Sigmoid colon (tissue), 7 donors: ENCODE data around the gene SF3A1. TPM values are rescaled to one million over a fixed set of nuclear protein-coding genes. Genes with fewer than 3 reads are reported as not detected.

Experiments
- DNase-seq: peaks from one replicate; pipeline ENCODE4 v3.0.0-alpha.2; 2019
- H3K27ac ChIP-seq, 4 donors: fragments of 200-600 bp; sonication (generic); one replicate each; pipeline ENCODE4 v1.5.1; 2016 to 2019; ENCODE audit warnings: mild to moderate bottlenecking in 1 of 4
- H3K27me3 ChIP-seq, 3 donors: fragments of 200-600 bp; sonication (generic); one replicate each; pipeline ENCODE4 v1.5.1; 2019; ENCODE audit warnings: mild to moderate bottlenecking in 1 of 3
- H3K36me3 ChIP-seq, 4 donors: fragments of 200-600 bp; sonication (generic); one replicate each; pipeline ENCODE4 v1.5.1; 2016 to 2019
- H3K4me1 ChIP-seq, 4 donors: fragments of 200-600 bp; sonication (generic); one replicate each; pipeline ENCODE4 v1.5.1; 2017 to 2019
- H3K4me3 ChIP-seq, 4 donors: fragments of 200-600 bp; sonication (generic); one replicate each; pipeline ENCODE4 v1.5.1; 2017 to 2019; ENCODE audit warnings: mild to moderate bottlenecking in 2 of 4, moderate library complexity in 1 of 4
- H3K9me3 ChIP-seq, 4 donors: fragments of 200-600 bp in 3 of 4; sonication (generic) in 3 of 4; one replicate each; pipeline versions ENCODE4 v1.5.1 to v1.6.1; 2013 to 2019
- CTCF ChIP-seq, 4 experiments: fragments of 450-650 bp in 3 of 4; fragments of 200-600 bp in 1 of 4; IDR thresholded peaks; one replicate each; pipeline ENCODE4 v1.5.1; 2016 to 2019; ENCODE audit warnings: antibody characterized with exemption in 4 of 4, mild to moderate bottlenecking in 3 of 4, moderate library complexity in 2 of 4
- EP300 ChIP-seq, 4 donors: sonication (generic); formaldehyde crosslinking; IDR thresholded peaks; one replicate each; pipeline ENCODE4 v1.6.1; 2017; ENCODE audit warnings: antibody characterized with exemption in 4 of 4
- POLR2A ChIP-seq, 2 donors: fragments of 450-650 bp; IDR thresholded peaks; one replicate each; pipeline ENCODE4 v1.6.1; 2016; ENCODE audit warnings: antibody characterized with exemption in 2 of 2, mild to moderate bottlenecking in 2 of 2, moderate library complexity in 2 of 2
- POLR2AphosphoS5 ChIP-seq, 4 donors: sonication (generic); formaldehyde crosslinking; IDR thresholded peaks; one replicate each; pipeline ENCODE4 v1.6.1; 2017; ENCODE audit warnings: antibody characterized with exemption in 4 of 4
- WGBS, 2 donors: extraction: QIAGEN DNeasy Blood & Tissue Kit; methylation state at CpG; one replicate each; pipeline ENCODE4 v1.1.7; 2013; 5-methylcytosine and 5-hydroxymethylcytosine counted together
- intact Hi-C: fragments of 100-400 bp; cut with DNase I; formaldehyde crosslinking; loops from one replicate; pipeline ENCODE4 v1.15.1; 2023
- polyA plus RNA-seq, 3 donors: library from polyadenylated mRNA; stranded (reverse); fragments of 200-250 nt; gene quantifications; one replicate each; pipeline ENCODE4 v1.2.3, GENCODE V29; 2013
- total RNA-seq, 4 donors: library from RNA; depleted of rRNA; stranded (reverse); fragments of >200 nt; gene quantifications; one replicate each; pipeline ENCODE4 v1.1.0, GENCODE V29; 2016
- donor health status: healthy with polysubstance abuse.
- donor health status: Bipolar disorder and iron deficiency.
- donor health status: healthy.

The SF3A1 gene
- total and polyA plus RNA-seq, 7 donors, result 17.4 to 61.5 (median 25.7) TPM

GRCh38 chr22:30290342-30291057 lies 66.2 kb downstream of the SF3A1 start:
- Histone ChIP-seq H3K4me1 (peaks cover 0 to 42% (median 35%) of the 10 kb centered on the region in 4 donors), H3K27ac (peak overlapping the region; percentile 95 to 98 (median 96)), H3K36me3 (peaks cover 23 to 52% (median 36%) of the 10 kb centered on the region in 4 donors), H3K4me3 (peak overlapping the region; percentile 28 to 95 (median 92)), H3K9me3 (no peaks in the 10 kb centered on the region), H3K27me3 (no peaks in the 10 kb centered on the region)
- intact Hi-C loops, result loop anchor here (2.0 kb wide), 1 partner anchor 20 kb away; no protein-coding TSS in a partner anchor
- DNase-seq, result no peak
- WGBS, 2 donors, result 49 to 62% methylated on average over 3 of the region's 3 CpGs
- TF ChIP-seq POLR2AphosphoS5 (IDR thresholded peaks at IDR 0.05), result no peak
- no peak for TF ChIP-seq CTCF (IDR thresholded peaks at IDR 0.05)
- TF ChIP-seq POLR2A (IDR thresholded peaks at IDR 0.05), result no peak
- TF ChIP-seq EP300 (IDR thresholded peaks at IDR 0.05), result no peak

GRCh38 chr22:30289980-30290313 lies 66.7 kb downstream of the SF3A1 start:
- Histone ChIP-seq H3K36me3 (peaks cover 23 to 52% (median 32%) of the 10 kb centered on the region in 4 donors), H3K9me3 (no peaks in the 10 kb centered on the region), H3K4me3 (peak overlapping the region; percentile 28 to 95 (median 92)), H3K4me1 (peaks cover 0 to 42% (median 35%) of the 10 kb centered on the region in 4 donors), H3K27ac (peak overlapping the region; percentile 95 to 98 (median 96)), H3K27me3 (no peaks in the 10 kb centered on the region)
- TF ChIP-seq CTCF (IDR thresholded peaks at IDR 0.05), result no peak
- no peak for TF ChIP-seq POLR2AphosphoS5 (IDR thresholded peaks at IDR 0.05)
- TF ChIP-seq EP300 (IDR thresholded peaks at IDR 0.05), result no peak
- no peak for TF ChIP-seq POLR2A (IDR thresholded peaks at IDR 0.05)
- DNase-seq, result no peak
- WGBS, 2 donors, result 27 to 46% methylated on average over 12 of the region's 12 CpGs
- intact Hi-C loops, result loop anchor here (1.0 to 2.0 kb wide), 2 partner anchors 21 to 66 kb away; partner anchors contain the start of gene SF3A1

GRCh38 chr22:30289141-30289979 lies 67.3 kb downstream of the SF3A1 start, which contains the start of gene CASTOR1:
Gene CASTOR1, minus strand, starts transcription at chr22:30289505. Its CDS starts 8 bp downstream, at chr22:30289497.
- H3K36me3 ChIP-seq, result peaks cover 21 to 52% (median 28%) of the 10 kb centered on the region in 4 donors
- TF ChIP-seq EP300 (IDR thresholded peaks at IDR 0.05) (no peak), POLR2A (IDR thresholded peaks at IDR 0.05) (peak; percentile 81 to 85), POLR2AphosphoS5 (IDR thresholded peaks at IDR 0.05) (peak; percentile 86 to 96 (median 94)), CTCF (IDR thresholded peaks at IDR 0.05) (no peak)
- WGBS, 2 donors, result 0% methylated on average over 85 of the region's 85 CpGs
- H3K4me3 ChIP-seq, result peak within 1 kb of the TSS; percentile 90 to 95 (median 93)
- H3K27me3 ChIP-seq, result no peaks in the 10 kb centered on the region
- peak within 1 kb of the TSS; percentile 95 to 98 (median 96) for H3K27ac ChIP-seq
- peak; percentile 100 for DNase-seq
- H3K4me1 ChIP-seq, result peaks cover 0 to 42% (median 35%) of the 10 kb centered on the region in 4 donors
- intact Hi-C loops, result loop anchor here (1.0 kb wide), 1 partner anchor 67 kb away; the partner anchor contains the start of gene SF3A1
- no peaks in the 10 kb centered on the region for H3K9me3 ChIP-seq

GRCh38 chr22:30288419-30289140 lies 68.1 kb downstream of the SF3A1 start:
- Histone ChIP-seq H3K4me3 (peak overlapping the region; percentile 90 to 95 (median 93)), H3K36me3 (peaks cover 14 to 48% (median 21%) of the 10 kb centered on the region in 4 donors), H3K9me3 (no peaks in the 10 kb centered on the region), H3K27me3 (no peaks in the 10 kb centered on the region), H3K4me1 (peaks cover 0 to 42% (median 35%) of the 10 kb centered on the region in 4 donors), H3K27ac (peak overlapping the region; percentile 95 to 98 (median 96))
- peak; percentile 72 for DNase-seq
- intact Hi-C loops, result loop anchor here (1.0 kb wide), 3 partner anchors 38 to 99 kb away; partner anchors contain the start of genes RNF215, SF3A1 and TBC1D10A
- TF ChIP-seq POLR2A (IDR thresholded peaks at IDR 0.05) (no peak), EP300 (IDR thresholded peaks at IDR 0.05) (no peak), POLR2AphosphoS5 (IDR thresholded peaks at IDR 0.05) (no peak), CTCF (IDR thresholded peaks at IDR 0.05) (no peak)
- 14 to 17% methylated on average over 27 of the region's 27 CpGs for WGBS, 2 donors
